Esophagus muscularis mucosa (tissue), 3 donors: ENCODE results near the gene PRR14.

Experiments
- EP300 ChIP-seq: sonication (generic); formaldehyde crosslinking; IDR thresholded peaks from one replicate; pipeline ENCODE4 v1.6.1; 2017; ENCODE audit warnings: antibody characterized with exemption
- POLR2AphosphoS5 ChIP-seq, 2 donors: sonication (generic); formaldehyde crosslinking; IDR thresholded peaks; one replicate each; pipeline ENCODE4 v1.6.1; 2017; ENCODE audit warnings: antibody characterized with exemption in 2 of 2

- TF ChIP-seq POLR2AphosphoS5 (IDR thresholded peaks at IDR 0.05): no peak
- TF ChIP-seq EP300: no peak
Measured at GRCh38 chr16:30603945-30604315, 46.8 kb upstream of the PRR14 start.
